Measurements from ENCODE around the gene CLEC6A. TPM values are rescaled to one million over a fixed set of nuclear protein-coding genes. Genes with fewer than 3 reads are reported as not detected.
"Not testable (repeated sequence)": the region's sequence is repeated elsewhere in the genome, so short reads cannot be mapped to it uniquely, and the experiment has no call there.

Gene CLEC6A
- not detected for total RNA-seq

- H3K27me3 Mint-ChIP-seq: peaks cover 28 to 48% of the 10 kb centered on the region in 2 donors
- H3K27ac Mint-ChIP-seq: no peak within 1 kb of the TSS
Observed at GRCh38 chr12:8455727-8456360, at the start of gene CLEC6A. TSS of gene CLEC6A (plus strand) at chr12:8455962. CDS start at chr12:8456112, 150 bp downstream.

GRCh38 chr12:8419576-8419975 lies 36.2 kb upstream of the CLEC6A start:
- not testable (repeated sequence) for H3K27ac Mint-ChIP-seq; ATAC-seq; H3K27me3 Mint-ChIP-seq; H3K9me3 Mint-ChIP-seq; DNase-seq (ENCODE audit: low spot score); H3K4me3 Mint-ChIP-seq; H3K36me3 Mint-ChIP-seq; H3K4me1 Mint-ChIP-seq (ENCODE audit: low read depth in 2 of 2)

More at GRCh38 chr12:8455727-8456360, at the start of gene CLEC6A:
- DNase-seq (ENCODE audit: low spot score) (no peak), ATAC-seq (no peak)
- H3K36me3 Mint-ChIP-seq: no peaks in the 10 kb centered on the region
- H3K4me3 Mint-ChIP-seq: no peak within 1 kb of the TSS
- no peaks in the 10 kb centered on the region for H3K9me3 Mint-ChIP-seq
- no peaks in the 10 kb centered on the region for H3K4me1 Mint-ChIP-seq (ENCODE audit: low read depth in 2 of 2)

GRCh38 chr12:8420506-8420905 lies 35.3 kb upstream of the CLEC6A start:
- H3K9me3 Mint-ChIP-seq: no peaks in the 10 kb centered on the region
- no peaks in the 10 kb centered on the region for H3K36me3 Mint-ChIP-seq
- ATAC-seq: no peak
- H3K4me1 Mint-ChIP-seq (ENCODE audit: low read depth in 2 of 2): no peaks in the 10 kb centered on the region
- no peak overlapping the region for H3K27ac Mint-ChIP-seq
- DNase-seq (ENCODE audit: low spot score): no peak
- H3K4me3 Mint-ChIP-seq: no peak overlapping the region
- no peaks in the 10 kb centered on the region for H3K27me3 Mint-ChIP-seq

- not testable (repeated sequence) for ATAC-seq; H3K36me3 Mint-ChIP-seq; DNase-seq (ENCODE audit: low spot score); H3K27me3 Mint-ChIP-seq; H3K4me1 Mint-ChIP-seq (ENCODE audit: low read depth in 2 of 2); H3K9me3 Mint-ChIP-seq; H3K27ac Mint-ChIP-seq; H3K4me3 Mint-ChIP-seq
Observed at GRCh38 chr12:8444536-8445278, 11.1 kb upstream of the CLEC6A start.

- Mint-ChIP-seq H3K27ac (no peak overlapping the region), H3K4me3 (no peak overlapping the region), H3K36me3 (no peaks in the 10 kb centered on the region), H3K4me1 (ENCODE audit: low read depth in 2 of 2) (no peaks in the 10 kb centered on the region), H3K27me3 (peaks cover 0 to 2% of the 10 kb centered on the region in 2 donors), H3K9me3 (no peaks in the 10 kb centered on the region)
- no peak for DNase-seq (ENCODE audit: low spot score)
- no peak for ATAC-seq
Observed at GRCh38 chr12:8445731-8446130, 10.0 kb upstream of the CLEC6A start.

- H3K27me3 Mint-ChIP-seq: peaks cover 0 to 2% of the 10 kb centered on the region in 2 donors
- H3K36me3 Mint-ChIP-seq: no peaks in the 10 kb centered on the region
- no peak overlapping the region for H3K4me3 Mint-ChIP-seq
- DNase-seq (ENCODE audit: low spot score) (no peak), ATAC-seq (no peak)
- H3K27ac Mint-ChIP-seq: no peak overlapping the region
- H3K9me3 Mint-ChIP-seq: no peaks in the 10 kb centered on the region
- H3K4me1 Mint-ChIP-seq (ENCODE audit: low read depth in 2 of 2): no peaks in the 10 kb centered on the region
Observed at GRCh38 chr12:8446642-8447547, 8.9 kb upstream of the CLEC6A start.

GRCh38 chr12:8449355-8449859 lies 6.4 kb upstream of the CLEC6A start:
- H3K36me3 Mint-ChIP-seq: no peaks in the 10 kb centered on the region
- no peak overlapping the region for H3K27ac Mint-ChIP-seq
- H3K4me3 Mint-ChIP-seq: no peak overlapping the region
- DNase-seq (ENCODE audit: low spot score) (no peak), ATAC-seq (no peak)
- H3K9me3 Mint-ChIP-seq: no peaks in the 10 kb centered on the region
- H3K27me3 Mint-ChIP-seq: peaks cover 2 to 7% of the 10 kb centered on the region in 2 donors
- no peaks in the 10 kb centered on the region for H3K4me1 Mint-ChIP-seq (ENCODE audit: low read depth in 2 of 2)

- Mint-ChIP-seq H3K27me3 (peaks cover 12 to 20% of the 10 kb centered on the region in 2 donors), H3K36me3 (no peaks in the 10 kb centered on the region), H3K4me1 (ENCODE audit: low read depth in 2 of 2) (no peaks in the 10 kb centered on the region), H3K4me3 (no peak overlapping the region), H3K27ac (no peak overlapping the region), H3K9me3 (no peaks in the 10 kb centered on the region)
- DNase-seq (ENCODE audit: low spot score): no peak
- ATAC-seq: no peak
Observed at GRCh38 chr12:8452036-8452435, 3.7 kb upstream of the CLEC6A start.

GRCh38 chr12:8453021-8453513 lies 2.7 kb upstream of the CLEC6A start:
- Mint-ChIP-seq H3K9me3 (no peaks in the 10 kb centered on the region), H3K4me3 (no peak overlapping the region), H3K27me3 (peaks cover 17 to 29% of the 10 kb centered on the region in 2 donors), H3K36me3 (no peaks in the 10 kb centered on the region), H3K4me1 (ENCODE audit: low read depth in 2 of 2) (no peaks in the 10 kb centered on the region), H3K27ac (no peak overlapping the region)
- no peak for ATAC-seq
- no peak for DNase-seq (ENCODE audit: low spot score)

GRCh38 chr12:8453796-8454195 lies 2.0 kb upstream of the CLEC6A start:
- no peak for ATAC-seq
- no peaks in the 10 kb centered on the region for H3K36me3 Mint-ChIP-seq
- no peaks in the 10 kb centered on the region for H3K4me1 Mint-ChIP-seq (ENCODE audit: low read depth in 2 of 2)
- DNase-seq (ENCODE audit: low spot score): no peak
- H3K27ac Mint-ChIP-seq: no peak overlapping the region
- H3K27me3 Mint-ChIP-seq: peaks cover 20 to 35% of the 10 kb centered on the region in 2 donors
- no peaks in the 10 kb centered on the region for H3K9me3 Mint-ChIP-seq
- H3K4me3 Mint-ChIP-seq: no peak overlapping the region

GRCh38 chr12:8455271-8455670 lies 491 bp upstream of the CLEC6A start:
- no peak for ATAC-seq

GRCh38 chr12:8461426-8461825 lies 5.7 kb downstream of the CLEC6A start:
- DNase-seq (ENCODE audit: low spot score): no peak
- no peak overlapping the region for H3K4me3 Mint-ChIP-seq
- H3K4me1 Mint-ChIP-seq (ENCODE audit: low read depth in 2 of 2): peaks cover 0 to 7% of the 10 kb centered on the region in 2 donors
- ATAC-seq: no peak
- H3K36me3 Mint-ChIP-seq: no peaks in the 10 kb centered on the region
- peaks cover 17 to 32% of the 10 kb centered on the region in 2 donors for H3K27me3 Mint-ChIP-seq
- H3K27ac Mint-ChIP-seq: no peak overlapping the region
- no peaks in the 10 kb centered on the region for H3K9me3 Mint-ChIP-seq

More at GRCh38 chr12:8455271-8455670, 491 bp upstream of the CLEC6A start:
- peaks cover 27 to 47% of the 10 kb centered on the region in 2 donors for H3K27me3 Mint-ChIP-seq
- H3K4me1 Mint-ChIP-seq (ENCODE audit: low read depth in 2 of 2): no peaks in the 10 kb centered on the region
- no peak overlapping the region for H3K4me3 Mint-ChIP-seq
- H3K36me3 Mint-ChIP-seq: no peaks in the 10 kb centered on the region
- H3K27ac Mint-ChIP-seq: no peak overlapping the region
- no peaks in the 10 kb centered on the region for H3K9me3 Mint-ChIP-seq
- no peak for DNase-seq (ENCODE audit: low spot score)

GRCh38 chr12:8465301-8465996 lies 9.7 kb downstream of the CLEC6A start:
- DNase-seq (ENCODE audit: low spot score) (no peak), ATAC-seq (peak in 1 of 2 donors; percentile 71)
- Mint-ChIP-seq H3K27ac (peak overlapping the region in 1 of 2 donors; percentile 85), H3K27me3 (peaks cover 25 to 30% of the 10 kb centered on the region in 2 donors), H3K9me3 (peaks cover 4% of the 10 kb centered on the region), H3K4me3 (no peak overlapping the region), H3K36me3 (peaks cover 12% of the 10 kb centered on the region), H3K4me1 (ENCODE audit: low read depth in 2 of 2) (peaks cover 0 to 13% of the 10 kb centered on the region in 2 donors)

Measured in natural killer cell treated with Interleukin-12 subunit alpha and Interleukin-12 subunit beta and Interleukin-15 and Interleukin-18, amount 100 ng/mL, for 72 hours (primary cell).